Measurements from ENCODE around the gene ILRUN.

DNA sequence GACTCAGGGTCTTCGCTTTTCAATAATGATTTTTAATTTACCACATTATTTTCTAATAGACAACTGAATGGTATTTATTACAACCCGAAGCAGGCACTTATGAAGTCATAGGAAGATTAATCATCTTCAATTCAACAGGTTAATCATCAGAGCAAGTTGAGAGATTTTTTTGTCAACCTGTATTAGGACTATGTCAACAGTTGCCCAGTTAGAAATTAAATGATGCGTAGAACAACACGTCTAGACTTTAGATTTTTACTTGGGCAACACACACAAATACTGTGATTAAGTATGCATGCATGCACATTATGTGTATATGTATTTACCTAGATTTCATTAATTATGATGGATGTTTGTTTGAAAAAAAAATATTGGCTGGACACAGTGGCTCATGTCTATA lies 4.3 kb downstream of the ILRUN start:
- TF ChIP-seq, protein P1, sequence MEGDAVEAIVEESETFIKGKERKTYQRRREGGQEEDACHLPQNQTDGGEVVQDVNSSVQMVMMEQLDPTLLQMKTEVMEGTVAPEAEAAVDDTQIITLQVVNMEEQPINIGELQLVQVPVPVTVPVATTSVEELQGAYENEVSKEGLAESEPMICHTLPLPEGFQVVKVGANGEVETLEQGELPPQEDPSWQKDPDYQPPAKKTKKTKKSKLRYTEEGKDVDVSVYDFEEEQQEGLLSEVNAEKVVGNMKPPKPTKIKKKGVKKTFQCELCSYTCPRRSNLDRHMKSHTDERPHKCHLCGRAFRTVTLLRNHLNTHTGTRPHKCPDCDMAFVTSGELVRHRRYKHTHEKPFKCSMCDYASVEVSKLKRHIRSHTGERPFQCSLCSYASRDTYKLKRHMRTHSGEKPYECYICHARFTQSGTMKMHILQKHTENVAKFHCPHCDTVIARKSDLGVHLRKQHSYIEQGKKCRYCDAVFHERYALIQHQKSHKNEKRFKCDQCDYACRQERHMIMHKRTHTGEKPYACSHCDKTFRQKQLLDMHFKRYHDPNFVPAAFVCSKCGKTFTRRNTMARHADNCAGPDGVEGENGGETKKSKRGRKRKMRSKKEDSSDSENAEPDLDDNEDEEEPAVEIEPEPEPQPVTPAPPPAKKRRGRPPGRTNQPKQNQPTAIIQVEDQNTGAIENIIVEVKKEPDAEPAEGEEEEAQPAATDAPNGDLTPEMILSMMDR (IDR thresholded peaks at IDR 0.05; ENCODE audit: low read depth, low read length, poor library complexity, severe bottlenecking): no peak
- no peak for TF ChIP-seq EZH2phosphoT487 (IDR thresholded peaks at IDR 0.05; ENCODE audit: borderline replicate concordance, low read length)
